Fibroblast of mammary gland (primary cell): ENCODE results near the gene FAM50A.
"Not testable (repeated sequence)": the region's sequence is repeated elsewhere in the genome, so short reads cannot be mapped to it uniquely, and the experiment has no call there.

Experiments
- DNase-seq: peaks from one replicate; pipeline ENCODE4 v3.0.0-alpha.2; 2010; ENCODE audit warnings: low read depth
- H3K4me3 ChIP-seq: 2 replicates; pipeline ENCODE4 v1.5.1; 2011; ENCODE audit warnings: low read depth, mild to moderate bottlenecking, low read length, moderate library complexity; ENCODE audit not compliant: control insufficient read depth
- TF ChIP-seq, protein P1 (sequence below): conservative IDR thresholded peaks from 2 replicates; pipeline ENCODE4 v1.5.1; 2011; ENCODE audit warnings: low read depth, low read length, inconsistent platforms; ENCODE audit not compliant: control insufficient read depth, insufficient read depth

The FAM50A gene, protein sequence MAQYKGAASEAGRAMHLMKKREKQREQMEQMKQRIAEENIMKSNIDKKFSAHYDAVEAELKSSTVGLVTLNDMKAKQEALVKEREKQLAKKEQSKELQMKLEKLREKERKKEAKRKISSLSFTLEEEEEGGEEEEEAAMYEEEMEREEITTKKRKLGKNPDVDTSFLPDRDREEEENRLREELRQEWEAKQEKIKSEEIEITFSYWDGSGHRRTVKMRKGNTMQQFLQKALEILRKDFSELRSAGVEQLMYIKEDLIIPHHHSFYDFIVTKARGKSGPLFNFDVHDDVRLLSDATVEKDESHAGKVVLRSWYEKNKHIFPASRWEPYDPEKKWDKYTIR

DNA sequence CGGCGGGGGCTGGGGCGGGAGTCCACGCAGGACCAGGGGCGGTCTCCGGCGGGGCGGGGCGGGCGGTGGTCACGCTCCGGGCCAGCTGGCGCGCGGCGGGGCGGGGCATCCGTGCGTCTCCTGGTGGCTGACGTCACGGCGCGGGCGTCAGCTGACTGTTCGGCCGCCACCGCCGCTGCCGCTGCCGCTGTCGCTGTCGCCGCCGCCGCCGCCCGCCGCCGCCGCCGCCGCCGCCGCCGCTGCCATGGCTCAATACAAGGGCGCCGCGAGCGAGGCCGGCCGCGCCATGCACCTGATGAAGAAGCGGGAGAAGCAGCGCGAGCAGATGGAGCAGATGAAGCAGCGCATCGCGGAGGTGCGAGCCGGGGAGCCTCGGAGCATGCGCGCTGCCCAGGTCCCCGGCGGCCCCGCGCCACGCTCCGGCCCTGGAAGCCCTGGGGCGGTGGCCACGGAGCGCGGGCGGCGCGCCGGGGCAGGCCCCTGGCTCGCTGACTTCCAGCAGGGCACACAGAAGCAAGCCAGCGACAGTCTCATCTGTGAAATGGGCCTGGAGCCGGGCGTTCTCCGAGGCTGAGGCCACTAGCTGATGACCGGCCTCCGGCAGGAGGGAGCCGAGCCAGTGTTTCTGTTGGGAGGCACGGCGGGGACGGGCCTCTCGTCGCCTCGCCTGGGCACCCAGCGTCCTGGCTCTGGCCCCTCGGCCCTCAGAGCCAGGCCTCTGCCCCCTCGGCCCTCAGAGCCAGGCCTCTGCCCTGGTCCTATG is at the start of gene FAM50A:
FAM50A (plus strand) TSS at position 150 of the 763 bp plus-strand sequence; CDS start at position 245, 95 bp downstream.
- TF ChIP-seq, protein P1, sequence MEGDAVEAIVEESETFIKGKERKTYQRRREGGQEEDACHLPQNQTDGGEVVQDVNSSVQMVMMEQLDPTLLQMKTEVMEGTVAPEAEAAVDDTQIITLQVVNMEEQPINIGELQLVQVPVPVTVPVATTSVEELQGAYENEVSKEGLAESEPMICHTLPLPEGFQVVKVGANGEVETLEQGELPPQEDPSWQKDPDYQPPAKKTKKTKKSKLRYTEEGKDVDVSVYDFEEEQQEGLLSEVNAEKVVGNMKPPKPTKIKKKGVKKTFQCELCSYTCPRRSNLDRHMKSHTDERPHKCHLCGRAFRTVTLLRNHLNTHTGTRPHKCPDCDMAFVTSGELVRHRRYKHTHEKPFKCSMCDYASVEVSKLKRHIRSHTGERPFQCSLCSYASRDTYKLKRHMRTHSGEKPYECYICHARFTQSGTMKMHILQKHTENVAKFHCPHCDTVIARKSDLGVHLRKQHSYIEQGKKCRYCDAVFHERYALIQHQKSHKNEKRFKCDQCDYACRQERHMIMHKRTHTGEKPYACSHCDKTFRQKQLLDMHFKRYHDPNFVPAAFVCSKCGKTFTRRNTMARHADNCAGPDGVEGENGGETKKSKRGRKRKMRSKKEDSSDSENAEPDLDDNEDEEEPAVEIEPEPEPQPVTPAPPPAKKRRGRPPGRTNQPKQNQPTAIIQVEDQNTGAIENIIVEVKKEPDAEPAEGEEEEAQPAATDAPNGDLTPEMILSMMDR = no peak
- H3K4me3 ChIP-seq = peak within 1 kb of the TSS; percentile 54
- DNase-seq = peak; percentile 43

DNA sequence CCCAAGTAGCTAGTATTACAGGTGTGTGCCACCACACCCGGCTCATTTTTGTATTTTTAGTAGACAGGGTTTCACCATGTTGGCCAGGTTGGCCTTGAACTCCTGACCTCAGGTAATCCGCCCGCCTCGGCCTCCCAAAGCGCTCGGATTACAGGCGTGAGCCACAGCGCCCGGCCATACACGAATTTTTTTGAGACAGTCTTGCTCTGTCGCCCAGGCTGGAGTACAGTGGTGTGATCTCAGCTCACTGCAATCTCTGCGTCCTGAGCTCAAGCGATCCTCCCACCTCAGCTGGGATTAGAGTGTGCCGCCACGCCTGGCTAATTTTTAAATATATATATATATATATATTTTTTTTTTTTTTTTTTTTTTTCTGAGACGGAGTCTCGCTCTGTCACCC is 47.6 kb upstream of the FAM50A start:
- H3K4me3 ChIP-seq, DNase-seq: not testable (repeated sequence)

DNA sequence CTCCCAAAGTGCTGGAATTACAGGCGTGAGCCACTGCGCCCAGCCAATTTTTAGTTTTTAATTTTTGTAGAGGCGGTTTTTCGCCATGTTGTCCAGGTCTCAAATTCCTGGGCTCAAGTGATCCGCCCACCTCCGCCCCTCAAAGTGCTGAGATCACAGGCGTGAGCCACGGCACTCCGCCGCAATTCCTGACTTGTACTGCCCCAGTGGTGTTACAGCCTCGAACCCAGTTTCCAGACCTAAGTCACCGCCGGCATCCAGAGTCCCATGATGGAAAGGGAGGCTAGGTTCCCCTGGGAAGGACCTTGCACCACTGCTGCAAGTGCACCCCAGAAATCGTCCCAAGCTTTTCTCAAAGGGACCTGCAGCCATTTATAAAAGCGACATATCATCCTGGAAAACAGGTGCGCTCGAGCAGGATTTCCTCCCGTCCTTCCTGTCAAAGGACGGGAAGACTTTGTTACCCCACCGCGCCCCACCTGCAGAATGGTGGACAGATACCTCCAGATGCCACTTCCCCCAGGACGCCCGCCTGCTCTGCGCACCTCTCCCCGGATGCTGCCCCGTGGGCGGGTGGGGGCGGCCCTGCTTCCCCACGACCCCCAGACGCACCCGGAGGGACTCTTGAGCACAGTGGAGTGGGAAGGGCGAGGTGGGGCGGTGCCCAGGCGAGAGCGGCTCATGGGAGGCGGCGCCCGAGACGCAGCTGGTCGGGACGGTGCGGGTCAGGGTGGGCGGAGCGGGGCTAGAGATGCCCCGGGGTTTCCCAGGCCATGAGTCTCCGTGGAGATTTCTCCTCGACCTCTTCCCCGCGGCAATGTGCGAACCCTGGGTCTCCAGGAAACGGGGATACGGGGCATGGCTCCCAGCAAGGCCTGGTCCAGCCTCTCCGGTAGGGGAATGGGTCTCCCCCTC is 46.7 kb upstream of the FAM50A start:
- TF ChIP-seq, protein P1 = no peak
- DNase-seq = peak; percentile 64
- peak overlapping the region; percentile 56 for H3K4me3 ChIP-seq

DNA sequence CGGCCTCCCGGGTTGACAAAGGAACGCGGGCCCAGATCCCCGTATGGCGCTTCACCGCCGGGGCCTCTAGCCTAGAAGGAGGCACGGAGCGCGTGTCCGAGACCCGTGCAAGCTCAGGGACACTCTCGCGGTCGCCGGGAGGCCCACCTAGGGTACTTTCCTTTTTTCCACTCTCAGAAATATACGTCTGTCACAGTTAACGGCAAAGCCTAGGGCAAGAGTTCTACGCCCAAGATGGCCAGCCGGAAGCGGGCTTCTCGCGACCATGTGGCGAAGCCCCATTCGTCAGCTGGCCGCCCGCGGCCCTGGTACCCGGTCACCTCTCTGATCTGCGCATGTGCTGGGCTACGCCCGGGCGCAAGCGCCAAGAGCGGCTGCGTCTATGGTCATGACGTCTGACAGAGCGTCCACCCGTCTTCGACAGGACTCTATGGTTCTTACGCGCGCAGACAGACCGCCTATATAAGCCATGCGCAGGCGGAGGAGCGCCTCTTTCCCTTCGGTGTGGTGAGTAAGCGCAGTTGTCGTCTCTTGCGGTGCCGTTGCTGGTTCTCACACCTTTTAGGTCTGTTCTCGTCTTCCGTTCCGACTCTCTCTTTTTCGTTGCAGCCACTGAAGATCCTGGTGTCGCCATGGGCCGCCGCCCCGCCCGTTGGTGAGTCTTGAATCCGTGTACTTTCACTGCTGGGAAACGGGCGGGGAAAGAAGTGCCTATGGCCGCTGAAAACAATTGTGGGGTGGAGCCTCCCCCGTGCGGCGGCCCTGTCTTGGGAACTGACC is 45.9 kb upstream of the FAM50A start, which contains the start of gene RPL10:
RPL10 (plus strand) TSS at position 490 of the 780 bp plus-strand sequence; CDS start at position 633, 143 bp downstream.
- H3K4me3 ChIP-seq = peak within 1 kb of the TSS; percentile 87
- DNase-seq = peak; percentile 96
- TF ChIP-seq, protein P1 = no peak

DNA sequence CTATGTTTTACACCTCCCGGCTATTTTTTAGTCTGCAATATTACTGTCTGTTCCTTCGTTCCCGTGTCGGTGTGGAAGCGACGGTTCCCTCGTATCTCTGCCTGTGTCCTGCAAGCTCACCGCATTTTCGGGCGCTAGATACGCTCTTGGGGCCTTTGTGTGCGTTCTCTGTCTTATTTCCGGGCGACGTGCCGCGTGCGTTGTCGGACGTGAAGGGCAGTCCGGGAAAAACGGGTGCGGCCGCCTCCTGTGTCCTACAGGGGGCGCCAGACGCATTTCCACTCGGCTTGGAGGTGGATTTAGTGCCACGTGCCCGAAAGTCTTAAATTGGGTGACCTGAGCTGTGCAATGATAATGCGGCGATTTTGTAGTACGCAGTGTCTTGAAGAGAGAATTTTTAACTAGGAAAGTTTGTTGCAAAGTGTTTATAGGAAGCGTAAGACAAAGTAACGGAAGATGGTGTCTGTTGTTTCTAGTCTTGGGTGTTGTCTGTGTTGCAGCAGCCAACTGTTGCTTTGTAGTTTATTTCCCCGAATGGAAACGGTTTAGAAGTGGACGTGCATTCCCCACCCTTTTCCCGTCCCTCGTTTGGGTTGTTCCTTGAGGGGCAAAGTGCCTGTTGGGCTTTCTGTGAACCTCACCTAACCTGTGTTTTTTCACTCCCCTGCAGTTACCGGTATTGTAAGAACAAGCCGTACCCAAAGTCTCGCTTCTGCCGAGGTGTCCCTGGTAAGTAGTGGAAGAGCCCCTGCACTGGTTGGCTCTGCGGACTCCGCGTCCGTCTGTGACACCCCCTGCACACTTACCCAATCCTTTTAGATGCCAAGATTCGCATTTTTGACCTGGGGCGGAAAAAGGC is 45.0 kb upstream of the FAM50A start:
- TF ChIP-seq, protein P1 = peak; percentile 54
- peak overlapping the region; percentile 87 for H3K4me3 ChIP-seq
- DNase-seq = peak; percentile 74
